Fibroblast of the conjunctiva (primary cell): ENCODE measurements around the gene CROCC.
"Not testable (repeated sequence)": the region's sequence is repeated elsewhere in the genome, so short reads cannot be mapped to it uniquely, and the experiment has no call there.

ENCODE experiments used
- DNase-seq: peaks from one replicate; pipeline ENCODE4 v3.0.0-alpha.2; 2010; ENCODE audit warnings: low read depth

The CROCC gene

DNA sequence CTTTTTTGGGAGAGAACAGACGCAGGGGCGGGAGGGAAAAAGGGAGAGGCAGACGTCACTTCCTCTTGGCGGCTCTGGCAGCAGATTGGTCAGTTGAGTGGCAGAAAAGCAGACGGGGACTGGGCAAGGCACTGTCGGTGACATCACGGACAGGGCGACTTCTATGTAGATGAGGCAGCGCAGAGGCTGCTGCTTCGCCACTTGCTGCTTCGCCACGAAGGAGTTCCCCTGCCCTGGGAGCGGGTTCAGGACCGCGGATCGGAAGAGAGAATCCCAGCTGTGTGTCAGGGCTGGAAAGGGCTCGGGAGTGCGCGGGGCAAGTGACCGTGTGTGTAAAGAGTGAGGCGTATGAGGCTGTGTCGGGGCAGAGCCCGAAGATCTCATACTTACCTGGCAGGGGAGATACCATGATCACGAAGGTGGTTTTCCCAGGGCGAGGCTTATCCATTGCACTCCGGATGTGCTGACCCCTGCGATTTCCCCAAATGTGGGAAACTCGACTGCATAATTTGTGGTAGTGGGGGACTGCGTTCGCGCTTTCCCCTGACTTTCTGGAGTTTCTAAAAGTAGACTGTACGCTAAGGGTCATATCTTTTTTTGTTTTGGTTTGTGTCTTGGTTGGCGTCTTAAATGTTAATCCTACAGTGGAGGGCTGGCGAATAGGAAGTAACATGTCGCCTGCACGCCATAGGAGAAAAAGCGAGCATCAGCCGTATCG is 26.0 kb upstream of the CROCC start, which contains the start of gene RNU1-2:
RNU1-2 (plus strand) TSS at position 383 of the 718 bp plus-strand sequence.
- DNase-seq: peak; percentile 98

DNA sequence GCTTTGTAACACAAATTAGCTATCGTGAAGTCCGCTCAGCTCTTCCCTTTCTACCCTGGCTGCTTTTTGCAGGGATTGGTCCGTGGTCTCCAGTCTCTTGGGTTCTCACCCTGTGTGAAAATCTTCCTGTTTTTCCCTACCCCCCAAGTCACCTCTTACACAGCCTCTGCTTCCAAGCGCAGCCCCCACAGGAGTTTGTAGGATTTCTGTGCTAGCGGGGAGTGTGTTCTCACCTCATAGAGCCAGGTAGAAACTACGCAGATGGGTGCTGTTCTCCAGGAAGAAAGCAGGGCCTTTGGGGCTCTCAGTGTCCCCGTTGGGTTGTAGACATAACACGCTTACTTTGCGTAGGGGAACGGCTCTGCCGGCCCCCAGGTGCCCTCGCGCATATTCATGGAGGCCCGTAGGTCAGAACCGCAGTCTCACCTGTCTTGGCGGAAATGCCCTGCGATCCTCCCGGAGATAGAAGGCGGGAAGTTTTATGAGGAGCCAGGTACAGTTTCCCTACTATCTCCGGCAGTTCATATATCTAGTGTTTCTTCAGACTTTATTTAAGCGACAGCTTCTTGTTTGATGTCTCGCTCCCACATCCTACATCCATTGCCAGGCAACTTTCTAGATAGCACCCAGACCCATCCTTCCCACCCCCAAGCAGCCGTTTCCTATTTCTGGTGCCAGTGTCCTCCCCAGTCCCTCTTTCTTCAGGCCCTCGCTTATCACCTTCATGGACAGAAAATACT is 25.2 kb upstream of the CROCC start:
- DNase-seq: not testable (repeated sequence)

DNA sequence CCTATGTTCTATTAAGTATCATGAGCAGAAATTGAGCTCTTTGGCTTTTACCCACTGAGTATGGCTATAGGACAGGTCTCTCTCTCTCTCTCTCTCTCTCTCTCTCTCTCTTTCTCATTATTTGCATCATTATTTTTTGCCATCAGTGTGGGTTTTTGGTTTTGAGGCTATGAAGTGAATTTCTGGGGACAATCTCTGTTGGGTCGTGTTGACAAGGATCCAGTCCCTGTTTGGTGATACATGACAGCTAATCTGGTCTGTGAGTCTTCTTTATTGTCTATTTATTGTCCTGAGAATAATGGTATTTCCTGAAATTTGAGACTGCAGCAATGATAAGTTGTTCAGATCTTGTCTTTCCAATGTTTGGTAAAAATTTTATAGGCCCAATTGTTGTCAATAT is 24.1 kb upstream of the CROCC start:
- not testable (repeated sequence) for DNase-seq

DNA sequence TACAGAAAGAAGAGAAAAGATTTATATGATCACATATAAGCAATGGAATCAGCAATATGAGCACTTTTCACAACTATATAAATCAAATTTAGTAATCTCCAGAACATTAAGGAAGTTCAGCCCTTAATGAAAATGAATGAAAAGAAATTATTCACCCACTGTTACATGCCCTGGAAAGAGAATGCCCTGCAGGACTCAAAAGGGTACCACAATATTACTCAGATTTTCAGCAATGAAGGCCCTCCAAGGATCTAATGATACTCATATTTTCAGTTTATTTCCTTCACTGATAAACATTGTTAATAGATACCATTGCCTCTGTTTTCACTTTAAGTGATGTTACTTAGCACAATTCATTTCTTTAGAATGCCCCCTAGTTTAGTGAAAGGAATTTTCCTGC is 23.4 kb upstream of the CROCC start:
- not testable (repeated sequence) for DNase-seq

DNA sequence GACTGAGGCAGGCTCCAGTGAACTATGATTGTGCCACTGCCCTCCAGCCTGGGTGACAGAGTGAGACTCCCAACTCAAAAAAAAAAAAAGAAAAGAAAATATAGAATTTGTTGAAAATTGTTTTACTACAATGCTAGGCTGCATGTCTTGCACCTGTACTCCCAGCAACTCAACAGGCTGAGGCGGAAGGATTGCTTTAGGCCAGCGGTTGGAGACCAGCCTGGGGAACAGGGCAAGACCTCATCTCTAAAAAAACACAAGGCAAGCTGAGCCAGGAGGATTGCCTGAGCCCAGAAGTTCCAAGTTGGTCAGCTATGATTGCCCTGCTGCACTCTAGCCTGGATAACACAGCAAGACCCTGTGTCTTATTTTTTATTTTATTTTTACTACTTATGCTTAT is 22.7 kb upstream of the CROCC start:
- DNase-seq: not testable (repeated sequence)

DNA sequence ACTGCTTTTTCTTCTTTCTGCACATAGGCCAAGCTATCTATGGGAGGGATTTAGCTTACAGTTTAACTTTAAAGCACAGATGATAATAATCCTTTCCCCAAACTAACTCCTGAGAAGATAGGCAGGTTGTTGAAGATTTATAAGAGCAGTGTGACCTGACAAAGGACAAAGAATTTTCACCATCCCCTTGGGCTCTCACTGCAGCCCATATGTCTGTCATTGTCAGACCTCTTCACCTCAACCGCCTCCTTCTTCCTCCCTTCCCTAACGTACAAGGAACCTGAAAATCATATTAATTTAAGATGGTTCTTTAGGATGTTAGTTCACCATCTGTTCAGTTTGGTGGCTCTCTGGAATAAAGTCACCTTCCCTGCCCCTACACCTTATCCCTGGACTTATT is 21.0 kb upstream of the CROCC start:
- DNase-seq: no peak

DNA sequence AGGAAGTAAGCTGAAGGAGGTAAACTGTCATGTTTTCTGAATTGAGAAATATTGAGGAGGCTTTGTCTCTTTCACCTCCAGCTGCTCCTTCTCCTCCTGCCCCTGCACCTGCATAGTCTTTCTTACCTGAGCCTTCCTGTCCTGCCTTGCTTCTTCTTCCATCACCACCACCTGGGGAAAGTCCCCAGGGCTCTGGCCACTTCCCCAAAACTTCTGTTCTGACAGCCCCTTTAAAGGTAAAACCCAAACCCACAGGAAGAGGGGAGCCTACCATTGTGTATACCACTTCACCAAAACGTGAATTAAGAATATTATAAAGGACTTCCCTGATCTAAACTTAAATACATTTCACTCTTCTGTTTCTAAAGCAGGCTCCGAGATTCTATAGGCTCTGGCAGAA is 20.4 kb upstream of the CROCC start:
- DNase-seq: not testable (repeated sequence)

DNA sequence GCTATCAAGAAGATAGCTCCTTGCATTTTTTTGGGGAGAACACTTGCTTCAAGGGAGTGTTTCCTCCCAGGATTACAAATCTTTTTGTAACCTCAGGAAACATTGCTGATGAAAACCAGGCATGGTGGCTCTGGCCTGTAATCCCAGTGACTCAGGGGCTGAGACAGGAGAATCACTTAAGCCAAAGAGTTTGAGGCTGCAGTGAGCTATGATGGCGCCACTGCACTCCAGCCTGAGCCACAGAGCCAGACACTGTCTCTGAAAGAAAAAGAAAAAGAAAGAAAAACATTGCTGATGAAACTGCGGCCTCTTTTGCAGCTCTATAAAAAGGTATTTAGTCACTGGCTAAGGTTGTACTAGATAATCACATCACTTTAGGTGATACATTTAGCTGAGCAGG is 18.7 kb upstream of the CROCC start:
- peak; percentile 52 for DNase-seq

DNA sequence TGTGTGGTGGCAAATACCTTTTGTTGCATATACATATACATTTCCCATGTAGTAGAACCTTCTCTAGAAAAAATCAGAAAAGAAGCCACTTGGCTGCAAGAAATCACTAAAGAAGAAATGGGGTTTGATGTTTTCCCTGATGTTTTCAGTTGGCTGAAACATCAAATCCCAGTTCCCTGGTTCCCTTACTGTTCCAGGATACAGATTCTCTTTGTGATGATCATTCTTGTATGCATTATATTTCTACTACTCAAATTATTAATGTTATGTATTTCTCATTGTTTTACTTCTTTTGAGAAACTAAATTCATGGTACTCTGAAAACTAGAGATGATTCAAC is 18.3 kb upstream of the CROCC start:
- no peak for DNase-seq

DNA sequence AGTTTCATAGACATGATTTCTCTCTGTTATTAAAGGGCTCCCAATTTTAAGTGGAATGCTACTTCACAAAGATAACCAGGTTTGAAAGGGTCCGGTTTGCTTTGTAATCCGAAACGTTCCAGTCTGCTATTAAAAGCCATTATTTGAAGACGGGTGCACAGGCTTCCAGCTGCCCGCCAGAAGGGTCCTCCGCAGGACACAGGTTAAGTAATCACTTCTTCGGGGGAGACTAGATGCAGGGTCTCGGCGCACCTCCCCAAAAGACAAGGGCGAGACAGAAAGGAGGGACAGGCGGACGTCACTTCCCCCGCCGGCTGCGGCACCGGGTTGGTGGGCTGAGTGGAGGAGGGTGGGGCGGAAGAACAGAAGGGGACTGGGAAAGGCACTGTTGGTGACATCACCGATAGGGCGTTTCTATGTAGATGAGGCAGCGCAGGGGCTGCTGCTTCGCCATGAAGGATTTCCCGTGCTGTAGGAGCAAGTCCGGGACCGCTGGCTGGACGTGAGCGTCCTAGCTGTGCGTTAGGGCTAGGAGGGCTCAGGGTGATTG is 17.1 kb upstream of the CROCC start:
- peak; percentile 99 for DNase-seq

DNA sequence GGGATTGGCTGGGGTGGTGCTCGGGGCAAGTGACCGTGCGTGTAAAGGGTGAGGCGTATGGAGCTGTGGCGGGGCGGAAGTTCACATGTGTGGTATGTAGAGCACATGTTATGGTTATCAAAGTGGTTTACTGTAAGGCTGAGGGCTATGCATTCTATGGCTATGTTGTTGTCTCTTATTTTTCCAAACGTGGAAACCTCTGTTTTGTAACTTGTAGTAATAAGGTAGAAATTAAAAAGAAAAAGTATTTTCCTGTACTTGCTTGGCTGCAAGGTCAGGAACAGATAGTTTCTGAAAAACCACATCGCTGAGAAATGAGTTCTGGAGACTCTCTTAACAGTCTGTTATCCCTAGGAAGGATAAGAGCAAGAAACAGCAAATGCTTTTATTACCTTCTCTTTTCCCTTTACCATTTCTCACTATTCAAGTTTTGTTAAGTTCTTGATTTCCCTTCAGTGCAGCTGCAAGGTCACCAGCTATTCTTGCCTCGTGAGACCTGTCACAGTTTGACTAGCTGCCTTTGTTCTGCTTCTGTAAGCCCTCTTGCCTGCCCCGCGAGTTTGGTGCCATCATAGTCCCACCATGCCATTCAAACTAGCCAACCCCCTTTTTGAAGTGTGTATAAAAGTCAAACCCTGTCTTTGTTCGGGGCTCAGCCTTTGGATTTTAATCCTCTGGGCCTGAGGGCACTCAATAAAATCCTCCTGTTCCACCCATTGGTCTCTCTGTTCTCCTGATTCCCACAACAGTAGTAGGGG is 16.4 kb upstream of the CROCC start:
- DNase-seq: peak; percentile 85

DNA sequence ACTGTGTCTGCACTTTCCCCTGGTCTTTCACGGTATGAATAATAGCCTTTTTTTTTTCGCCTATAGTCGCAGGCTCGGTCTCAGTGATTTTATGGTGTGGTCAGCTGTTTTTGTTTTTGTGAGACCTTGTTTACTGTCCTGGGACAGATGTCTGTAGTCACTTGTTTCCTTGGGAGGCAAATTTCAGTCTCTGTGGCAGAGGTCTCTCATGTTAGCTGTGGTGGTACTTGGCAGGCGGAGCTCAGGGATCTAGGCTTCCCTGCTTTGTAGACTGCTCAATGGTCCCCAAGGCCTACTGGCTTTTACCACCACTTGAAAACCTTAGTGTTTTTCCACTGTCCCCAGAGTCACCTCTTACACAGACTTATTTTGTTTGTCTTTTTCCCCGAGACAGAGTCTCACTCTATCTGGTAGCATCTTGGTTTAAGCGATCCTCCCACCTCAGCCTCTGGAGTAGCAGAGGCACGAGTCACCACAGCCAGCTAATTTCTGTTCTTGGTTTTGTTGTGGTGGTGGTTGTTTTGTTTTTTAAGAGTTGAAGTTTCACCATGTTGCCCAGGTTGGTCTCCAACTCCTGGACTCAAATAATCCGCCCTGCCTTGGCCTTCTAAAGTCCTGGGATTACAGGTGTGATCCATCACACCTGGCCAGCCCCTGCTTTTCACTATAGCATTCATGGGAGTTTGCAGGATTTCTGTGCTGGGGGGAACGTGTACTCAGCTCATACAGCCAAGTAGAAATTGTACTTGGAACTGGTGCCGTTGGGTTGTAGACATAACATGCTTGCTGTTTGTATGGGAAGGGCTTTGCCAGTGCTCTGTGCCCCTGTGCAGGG is 15.6 kb upstream of the CROCC start:
- no peak for DNase-seq

DNA sequence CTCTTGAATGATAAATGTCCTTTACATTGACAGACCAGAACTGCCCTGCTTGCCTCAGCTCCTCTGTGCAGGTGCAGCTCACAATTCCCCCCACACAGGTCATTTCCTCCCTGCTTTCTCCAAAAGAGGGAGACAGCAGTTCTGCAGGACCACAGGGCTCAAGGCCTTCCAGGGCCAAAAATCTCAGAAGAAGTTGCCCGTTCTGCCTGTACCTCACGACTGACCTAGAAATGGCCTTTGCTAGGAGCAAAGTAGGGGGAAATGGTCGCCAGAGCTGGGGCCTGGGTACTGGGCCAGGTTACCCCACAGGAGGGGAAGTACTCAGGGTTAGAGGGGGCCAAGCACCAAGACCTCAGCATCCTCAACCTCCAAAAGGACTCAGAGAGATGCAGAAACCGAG is 14.9 kb upstream of the CROCC start:
- DNase-seq: no peak

DNA sequence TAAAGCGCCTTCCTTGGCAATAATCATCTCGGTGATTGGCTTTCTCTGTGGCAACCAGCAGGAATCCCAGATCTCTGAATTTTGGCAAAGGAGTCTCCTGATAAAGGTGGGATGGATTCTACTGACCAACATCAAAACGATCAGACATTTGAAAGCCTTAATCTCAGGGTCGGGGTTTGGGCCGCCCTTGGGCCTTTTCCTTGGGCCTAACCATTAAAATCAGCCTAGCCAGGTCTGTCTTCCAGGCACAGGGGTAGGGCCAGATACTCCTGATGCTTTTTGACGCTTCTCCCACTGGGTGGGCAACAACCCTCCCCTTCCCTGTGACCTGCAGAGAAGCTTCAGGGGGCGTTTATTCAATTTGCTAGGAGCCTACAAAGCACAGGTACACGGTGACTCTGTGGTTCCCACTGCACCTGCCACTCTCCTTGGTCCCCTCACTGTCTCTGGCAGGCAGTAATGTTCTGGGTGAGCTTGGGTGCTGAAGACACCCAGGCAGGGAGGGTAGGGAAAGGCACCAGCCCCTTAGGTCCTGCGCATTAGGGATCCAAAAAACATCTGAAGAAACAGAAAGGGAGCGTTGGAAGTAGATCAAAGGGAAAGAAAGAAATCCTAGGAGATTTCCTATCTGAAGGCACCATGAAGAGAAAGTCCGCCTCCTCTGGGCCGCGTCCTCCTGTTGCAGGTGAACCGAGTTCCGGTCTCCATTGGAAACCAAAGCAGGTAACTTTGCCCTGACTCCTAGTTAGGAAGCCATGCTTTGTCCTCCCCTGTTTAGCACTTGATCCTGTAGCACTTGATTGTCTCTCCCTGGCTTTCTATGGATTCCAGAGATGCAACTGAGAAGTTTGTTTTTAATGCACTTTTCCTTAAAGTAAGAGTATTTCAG is 13.6 kb upstream of the CROCC start:
- no peak for DNase-seq

DNA sequence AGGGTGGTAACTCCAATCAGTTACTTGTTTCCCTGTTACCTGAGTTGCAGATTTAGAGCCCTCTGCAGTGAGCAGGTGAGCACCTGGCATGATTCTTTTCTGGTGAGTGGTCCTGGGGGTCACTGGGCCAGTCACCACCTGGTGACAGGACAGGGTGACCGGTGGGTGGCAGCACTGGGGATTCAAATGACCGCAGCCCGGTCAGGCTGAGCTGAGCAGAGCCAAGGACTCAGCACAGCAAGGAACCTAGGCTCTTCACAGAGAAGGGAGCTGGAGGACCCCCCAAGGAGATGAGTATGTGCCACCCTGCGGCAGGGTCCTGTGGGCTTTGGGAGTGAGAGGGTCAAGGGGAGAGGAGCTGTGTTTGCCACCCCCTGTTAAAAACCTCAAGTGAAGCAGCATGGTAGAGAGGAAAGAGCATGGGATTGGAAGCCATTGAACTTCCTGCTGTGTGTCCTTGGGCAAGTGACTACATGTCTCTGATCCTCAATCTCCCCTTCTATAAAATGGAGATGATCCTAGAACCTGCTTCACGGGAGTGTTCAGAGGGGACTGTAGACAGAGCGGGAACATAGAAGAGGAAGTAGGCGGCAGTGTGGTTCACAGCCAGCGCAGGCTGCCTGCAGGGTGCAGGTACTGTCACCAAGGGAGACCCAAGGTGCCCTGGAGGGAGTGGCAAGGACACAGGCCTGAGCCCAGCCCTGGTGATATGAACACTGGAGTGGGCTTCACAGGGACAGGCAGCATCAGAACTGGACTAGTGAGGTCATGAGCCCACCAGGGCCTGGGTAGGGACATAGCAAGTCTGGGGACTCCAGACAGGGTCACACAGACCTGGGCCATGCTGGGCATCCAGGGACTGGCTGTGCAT is 9.6 kb upstream of the CROCC start:
- not testable (repeated sequence) for DNase-seq

DNA sequence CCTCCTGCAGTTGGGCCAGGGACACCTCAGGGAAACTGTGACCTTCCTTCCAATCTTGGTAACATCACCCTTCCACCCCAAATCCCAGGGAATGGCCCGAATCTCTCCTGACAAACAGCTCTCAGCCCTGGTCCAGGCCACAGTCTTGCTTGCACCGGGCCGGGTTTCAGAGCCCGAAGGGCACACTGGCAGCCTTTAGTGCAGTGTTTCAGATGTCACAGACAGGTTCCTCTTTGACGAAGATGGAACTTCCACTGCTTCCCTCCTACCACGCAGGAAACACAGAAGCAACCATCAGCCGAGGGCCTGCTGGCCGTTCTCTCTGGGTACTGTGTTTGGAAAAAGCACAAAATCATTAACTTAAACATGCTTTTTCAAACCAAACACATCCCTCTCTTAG is 9.0 kb upstream of the CROCC start:
- not testable (repeated sequence) for DNase-seq

DNA sequence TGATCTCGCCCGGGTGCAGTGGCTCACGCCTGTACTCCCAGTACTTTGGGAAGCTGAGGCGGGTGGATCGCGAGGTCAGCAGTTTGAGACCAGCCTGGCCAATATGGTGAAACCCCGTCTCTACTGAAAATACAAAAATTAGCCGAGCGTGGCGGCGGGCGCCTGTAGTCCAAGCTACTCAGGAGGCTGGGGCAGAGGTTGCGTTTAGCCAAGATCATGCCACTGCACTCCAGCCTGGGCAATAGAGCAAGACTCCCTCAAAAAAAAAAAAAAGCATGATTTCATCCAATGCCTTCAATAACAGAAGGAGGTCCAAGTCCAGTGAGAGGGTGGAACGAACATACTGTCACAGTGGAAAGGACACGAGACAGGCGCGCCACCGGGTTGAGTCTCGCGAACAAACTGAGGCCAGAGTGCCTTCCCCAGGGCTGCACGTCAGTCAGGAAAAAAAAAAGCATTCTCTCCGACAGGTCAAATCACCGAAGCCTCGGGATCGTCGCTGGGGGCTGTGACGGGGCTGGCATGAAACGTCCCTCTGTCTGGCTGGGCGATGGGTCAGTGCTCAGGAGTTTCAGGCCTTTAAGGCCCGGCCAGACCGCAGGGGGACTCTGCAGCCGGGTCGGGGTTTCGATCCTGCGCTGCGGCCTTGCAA is 8.4 kb upstream of the CROCC start:
- no peak for DNase-seq

DNA sequence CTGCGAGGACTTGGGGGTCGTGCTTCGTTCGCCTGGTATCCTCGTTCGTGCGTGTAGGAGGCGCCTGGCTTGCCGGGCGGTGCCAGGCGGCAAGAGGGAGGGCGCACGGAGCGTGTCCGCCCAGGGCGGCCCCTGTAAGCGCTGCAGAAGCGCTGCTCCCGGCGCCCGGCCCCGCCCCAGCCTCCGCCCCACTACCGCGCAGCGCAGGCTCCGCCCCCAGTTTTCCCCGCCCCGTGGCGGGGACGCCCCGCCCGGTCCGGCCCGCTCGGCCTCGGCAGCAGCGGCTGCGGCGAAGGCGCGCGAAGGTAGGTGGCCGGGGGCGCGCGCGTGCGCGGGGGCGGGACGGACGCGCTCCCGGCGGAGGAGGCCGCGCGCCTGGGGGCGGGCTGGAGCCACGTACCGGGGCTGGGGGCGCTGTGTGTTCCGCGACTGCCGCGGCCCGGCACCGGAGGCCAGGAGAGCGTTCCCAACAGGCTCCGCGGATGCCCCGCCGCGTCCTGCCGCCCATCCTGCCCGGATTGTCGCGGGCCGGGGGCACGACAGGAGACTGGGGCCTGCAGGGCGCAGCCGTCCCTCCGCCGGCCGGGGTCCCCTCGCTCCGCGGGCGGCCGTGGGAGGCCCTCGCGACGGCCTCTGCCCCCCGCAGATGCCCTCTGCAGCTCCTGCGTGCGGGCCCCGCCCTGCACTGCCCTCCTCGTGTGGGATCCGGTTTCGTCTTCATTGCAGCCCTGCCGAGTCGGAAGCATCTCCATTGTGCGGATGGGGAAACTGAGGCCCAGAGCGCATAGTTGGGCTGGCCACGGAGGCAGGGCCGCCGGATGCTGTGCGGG is 7.7 kb upstream of the CROCC start:
- peak; percentile 95 for DNase-seq
